ENCODE measurements around the gene TTYH3.
A peak's percentile ranks its signal among the peaks of the same experiment; 100 is the strongest.
"Not testable (repeated sequence)": the region's sequence is repeated elsewhere in the genome, so short reads cannot be mapped to it uniquely, and the experiment has no call there.

Gene TTYH3

DNA sequence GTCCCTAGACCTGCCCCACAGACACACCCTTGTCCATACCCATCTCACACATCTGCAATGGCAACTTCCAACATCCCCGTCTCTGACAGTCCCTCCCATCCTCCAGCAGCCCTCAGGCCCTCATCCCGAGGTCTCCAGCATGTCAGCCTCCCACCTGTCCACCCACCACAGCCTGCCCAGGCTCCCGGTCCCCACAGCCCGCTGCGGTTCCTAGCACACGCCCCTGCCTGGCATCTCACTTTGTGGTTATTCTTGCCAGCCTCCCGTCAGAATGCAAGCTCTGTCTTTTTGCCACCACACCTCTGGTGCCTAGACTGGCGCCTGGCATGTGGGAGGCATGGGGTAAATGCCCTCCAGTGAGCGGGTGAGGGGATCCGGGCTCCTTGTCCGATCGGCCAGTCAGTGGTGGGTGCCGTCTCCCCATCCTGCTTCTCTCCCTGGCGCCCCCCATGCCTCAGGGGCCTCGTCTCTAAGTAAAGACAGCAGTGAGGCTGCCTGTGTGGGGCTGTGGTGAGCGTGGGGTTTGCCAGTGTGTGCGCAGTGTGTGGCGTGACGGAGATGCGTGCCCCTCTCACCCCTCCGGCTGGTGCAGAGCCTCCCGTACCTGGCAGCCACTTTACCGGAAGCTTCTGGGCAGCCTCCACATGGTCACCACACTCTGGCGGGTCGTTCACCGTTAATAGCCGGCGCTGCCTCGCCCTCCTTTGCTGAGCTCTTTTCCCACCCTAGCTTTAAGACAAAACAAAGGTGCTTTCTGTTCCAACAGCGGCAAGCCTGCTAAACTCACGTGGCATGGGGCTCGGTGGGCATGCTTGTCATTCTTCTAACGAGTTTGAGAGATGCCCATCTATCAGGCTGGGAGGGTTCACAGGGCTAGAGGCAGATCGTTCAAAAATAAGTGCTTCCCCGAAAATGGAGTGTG is 28.5 kb upstream of the TTYH3 start:
- DNase-seq, result no peak

DNA sequence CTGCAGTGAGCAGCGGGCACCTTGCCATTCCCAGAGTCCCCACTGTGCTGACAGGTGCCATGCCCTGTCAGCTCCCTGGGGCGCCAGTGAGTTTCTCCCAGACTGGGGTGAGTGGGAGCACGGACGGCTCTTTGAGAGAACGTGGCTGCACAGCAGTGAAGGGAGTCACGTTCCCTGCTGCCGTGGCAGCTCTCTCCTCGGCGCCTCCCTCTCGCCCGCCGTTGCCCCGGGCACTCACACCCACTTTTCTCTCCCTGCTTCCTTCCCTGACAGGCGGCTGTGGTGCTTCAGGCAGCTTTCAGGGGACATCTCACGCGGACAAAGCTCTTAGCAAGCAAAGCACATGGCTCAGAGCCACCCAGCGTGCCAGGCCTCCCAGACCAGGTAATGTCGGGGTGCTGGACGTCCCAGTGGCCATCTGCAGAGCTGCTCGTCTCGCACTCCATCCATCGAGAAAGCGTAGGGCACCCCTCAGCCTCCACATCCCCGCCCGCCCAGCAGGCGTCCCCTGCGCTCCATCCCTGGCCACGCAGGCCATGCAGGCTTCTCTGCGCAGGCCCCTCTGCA is 27.1 kb upstream of the TTYH3 start:
- DNase-seq, result peak; percentile 92

DNA sequence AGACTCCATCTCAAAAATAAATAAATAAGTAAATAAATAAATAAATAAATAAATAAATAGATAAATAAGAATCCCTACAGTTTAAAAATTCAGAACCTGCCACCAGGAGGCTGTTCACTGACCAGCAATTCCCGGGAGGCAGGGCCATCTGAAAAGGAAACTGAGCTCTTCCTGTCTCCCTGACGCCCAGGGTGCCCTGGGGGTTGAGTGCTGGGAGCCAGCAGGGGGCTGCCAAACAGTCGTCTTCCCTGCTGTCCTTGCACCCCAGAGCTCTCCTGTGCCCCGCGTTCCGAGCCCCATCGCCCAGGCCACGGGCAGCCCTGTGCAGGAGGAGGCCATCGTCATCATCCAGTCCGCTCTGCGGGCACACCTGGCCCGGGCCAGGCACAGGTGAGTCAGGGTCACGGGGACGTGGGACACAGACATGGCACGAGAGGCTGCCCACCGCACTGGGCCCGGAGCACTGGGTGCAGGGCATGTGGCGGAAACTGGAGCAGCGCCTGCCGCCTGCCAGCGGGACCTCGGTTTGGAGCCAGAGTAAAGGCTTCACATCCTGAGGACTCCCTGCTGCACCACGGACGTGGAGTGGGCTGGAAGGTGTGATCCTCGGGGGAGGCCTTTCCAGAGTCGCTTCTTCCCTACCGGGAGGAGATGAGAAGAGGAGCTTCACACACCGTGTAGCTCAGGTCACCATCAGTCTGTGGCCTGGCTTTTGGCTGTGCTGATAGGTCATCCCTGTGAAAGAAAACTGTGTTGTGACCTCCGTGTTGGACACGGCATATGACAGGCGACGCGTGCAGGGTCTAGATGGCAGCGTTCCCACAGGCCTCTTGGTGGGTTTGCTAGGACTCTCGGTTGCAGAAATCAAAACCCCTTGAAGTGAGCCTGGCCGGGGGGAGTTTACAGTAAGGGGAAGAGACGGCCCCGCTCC is 25.9 kb upstream of the TTYH3 start:
- no peak for DNase-seq

- DNase-seq, result no peak
Observed at GRCh38 chr7:2606539-2606936, 25.2 kb upstream of the TTYH3 start.

DNA sequence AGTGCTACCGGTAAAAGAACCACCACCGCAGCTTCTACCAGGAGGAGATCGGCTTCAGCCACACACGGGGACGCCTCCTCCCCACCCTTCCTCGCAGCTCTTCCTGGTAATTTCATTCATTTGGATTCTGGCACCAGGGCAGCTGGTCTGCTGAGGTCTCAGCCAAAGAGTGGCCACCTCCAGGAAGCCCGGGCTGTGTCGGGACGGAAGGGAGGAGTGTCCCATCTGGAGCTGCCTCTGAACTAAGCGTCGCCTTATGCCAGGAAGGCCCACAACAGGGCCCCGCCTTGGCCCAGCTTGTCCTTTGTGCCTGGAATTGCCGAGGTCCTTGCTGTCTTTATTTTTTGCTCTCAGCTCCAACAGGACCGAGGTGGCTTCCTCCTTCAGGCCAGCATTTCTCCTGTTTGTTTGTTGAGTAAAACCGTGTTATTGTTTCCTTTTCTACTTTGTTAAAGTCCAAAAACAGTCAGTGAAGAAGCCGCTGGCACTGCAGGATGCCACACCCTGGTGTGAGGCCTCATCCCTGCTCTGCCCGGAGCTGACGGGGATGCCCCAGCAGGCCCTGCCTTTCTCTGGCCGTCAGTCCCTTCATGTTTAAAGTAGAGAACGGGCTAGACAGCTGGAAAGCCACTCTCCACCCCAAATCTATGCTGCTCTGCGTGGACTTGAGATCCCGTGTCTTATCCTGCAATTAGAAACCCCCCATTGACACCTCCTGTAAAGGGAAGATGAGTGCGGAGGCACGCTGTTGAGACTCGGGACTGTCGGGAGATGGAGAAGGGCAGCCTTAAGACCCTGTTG is 24.5 kb upstream of the TTYH3 start:
- no peak for DNase-seq

DNA sequence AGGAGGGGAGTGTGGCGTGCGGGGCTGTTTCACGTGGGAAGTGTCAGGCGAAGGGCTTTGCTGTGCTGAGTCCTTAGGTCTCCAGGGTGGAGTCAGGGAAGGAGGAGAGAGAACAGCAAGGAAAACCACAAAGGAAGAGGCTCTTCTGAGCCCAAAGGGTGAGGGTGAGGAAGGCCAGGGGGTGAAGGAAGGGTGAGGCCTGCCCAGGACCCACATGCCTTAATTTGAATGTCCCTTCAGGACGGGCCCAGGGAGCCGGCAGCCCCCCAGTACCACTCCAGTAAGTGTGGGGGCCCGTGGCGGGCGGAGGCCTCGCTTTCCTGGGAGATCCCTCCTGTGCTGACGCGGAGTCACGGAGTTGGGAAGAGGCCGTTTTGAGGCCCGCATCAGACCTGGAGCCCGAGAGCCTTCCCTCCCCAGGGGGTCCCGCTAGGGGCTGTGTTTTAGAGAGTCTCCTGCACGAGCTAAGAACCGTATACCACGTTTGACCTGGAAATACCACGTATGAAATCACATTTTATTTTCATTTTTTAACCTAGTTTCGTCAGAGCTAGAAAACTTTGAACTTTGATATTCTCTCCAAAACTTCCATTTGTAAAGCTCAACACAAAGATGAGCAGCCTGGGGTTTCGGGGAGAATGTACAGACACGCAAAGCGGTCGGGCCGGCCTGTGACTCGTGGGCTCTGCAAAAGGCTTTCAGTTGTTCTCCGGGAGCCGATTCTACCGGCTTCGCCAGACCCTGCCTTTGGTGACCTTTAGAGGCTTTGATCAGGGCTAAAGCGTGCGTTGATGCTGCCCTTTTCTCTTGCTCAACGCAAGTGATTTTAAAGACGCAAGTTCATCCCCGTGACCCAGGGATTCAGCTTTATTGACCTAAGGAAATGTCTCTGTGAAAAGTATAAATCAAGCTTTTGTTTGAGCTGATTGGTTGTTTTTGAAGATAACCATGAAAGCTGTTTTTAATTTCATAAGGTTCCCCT is 23.6 kb upstream of the TTYH3 start:
- no peak for DNase-seq

GRCh38 chr7:2608921-2609411 is 22.8 kb upstream of the TTYH3 start:
- DNase-seq, result no peak

- not testable (repeated sequence) for DNase-seq
Observed at GRCh38 chr7:2609646-2610045, 22.1 kb upstream of the TTYH3 start.

DNA sequence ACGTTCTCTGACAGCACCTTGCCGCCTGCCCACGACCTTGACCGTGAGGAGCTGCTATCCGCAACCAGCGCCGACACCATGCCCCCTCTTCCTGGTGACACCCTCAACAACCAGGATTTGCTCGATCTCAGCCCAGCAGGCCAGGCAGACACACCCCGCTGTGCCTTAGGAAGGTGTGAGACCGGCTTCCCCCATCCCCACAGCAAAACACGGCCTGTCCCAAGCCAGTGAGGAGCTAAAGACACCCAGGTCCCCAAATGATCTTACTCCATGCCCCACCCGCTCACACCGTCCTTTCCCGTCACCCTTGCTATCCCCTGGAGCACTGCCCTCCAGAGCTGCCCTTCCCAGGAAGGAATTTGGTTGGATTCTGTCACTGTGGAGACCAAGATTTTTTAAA is 21.3 kb upstream of the TTYH3 start:
- DNase-seq, result no peak

- DNase-seq, result no peak
Observed at GRCh38 chr7:2610898-2611297, 20.9 kb upstream of the TTYH3 start.

GRCh38 chr7:2611401-2611800 is 20.4 kb upstream of the TTYH3 start:
- no peak for DNase-seq

GRCh38 chr7:2611922-2612321 is 19.9 kb upstream of the TTYH3 start:
- no peak for DNase-seq

GRCh38 chr7:2612445-2613097 is 19.2 kb upstream of the TTYH3 start:
- no peak for DNase-seq

- peak; percentile 85 for DNase-seq
Observed at GRCh38 chr7:2613098-2613930, 18.5 kb upstream of the TTYH3 start.

- DNase-seq, result peak; percentile 40
Observed at GRCh38 chr7:2613931-2614600, 17.7 kb upstream of the TTYH3 start.

- DNase-seq, result peak; percentile 37
Observed at GRCh38 chr7:2614631-2615330, 17.0 kb upstream of the TTYH3 start.

- no peak for DNase-seq
Observed at GRCh38 chr7:2616387-2617324, 15.1 kb upstream of the TTYH3 start.
